ENCODE results near the gene RNASEH2A.

GRCh38 chr19:12837225-12837624 is 30.8 kb downstream of the RNASEH2A start:
- TF ChIP-seq, protein P1, sequence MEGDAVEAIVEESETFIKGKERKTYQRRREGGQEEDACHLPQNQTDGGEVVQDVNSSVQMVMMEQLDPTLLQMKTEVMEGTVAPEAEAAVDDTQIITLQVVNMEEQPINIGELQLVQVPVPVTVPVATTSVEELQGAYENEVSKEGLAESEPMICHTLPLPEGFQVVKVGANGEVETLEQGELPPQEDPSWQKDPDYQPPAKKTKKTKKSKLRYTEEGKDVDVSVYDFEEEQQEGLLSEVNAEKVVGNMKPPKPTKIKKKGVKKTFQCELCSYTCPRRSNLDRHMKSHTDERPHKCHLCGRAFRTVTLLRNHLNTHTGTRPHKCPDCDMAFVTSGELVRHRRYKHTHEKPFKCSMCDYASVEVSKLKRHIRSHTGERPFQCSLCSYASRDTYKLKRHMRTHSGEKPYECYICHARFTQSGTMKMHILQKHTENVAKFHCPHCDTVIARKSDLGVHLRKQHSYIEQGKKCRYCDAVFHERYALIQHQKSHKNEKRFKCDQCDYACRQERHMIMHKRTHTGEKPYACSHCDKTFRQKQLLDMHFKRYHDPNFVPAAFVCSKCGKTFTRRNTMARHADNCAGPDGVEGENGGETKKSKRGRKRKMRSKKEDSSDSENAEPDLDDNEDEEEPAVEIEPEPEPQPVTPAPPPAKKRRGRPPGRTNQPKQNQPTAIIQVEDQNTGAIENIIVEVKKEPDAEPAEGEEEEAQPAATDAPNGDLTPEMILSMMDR (IDR thresholded peaks at IDR 0.05), result no peak
- no peak for TF ChIP-seq POLR2A (IDR thresholded peaks at IDR 0.05)
